HepG2 (cell line): ENCODE results near the gene ZBTB20. TPM values are rescaled to one million over a fixed set of nuclear protein-coding genes. Genes with fewer than 3 reads are reported as not detected.

Experiments used
- FOXA1 ChIP-seq, 2 experiments: fragments of 450-650 bp in 1 of 2; sonication (generic) in 1 of 2; formaldehyde crosslinking in 1 of 2; IDR thresholded peaks; 2 replicates each; pipeline versions ENCODE4 v1.4.0 to v1.6.1; 2016 to 2020; ENCODE audit warnings: missing genetic modification reagents in 1 of 2
- GABPB1 ChIP-seq: IDR thresholded peaks from 2 replicates; pipeline ENCODE4 v1.6.1; 2016; ENCODE audit warnings: mild to moderate bottlenecking, missing genetic modification reagents, moderate library complexity, missing compliant biosample characterization
- GFI1 ChIP-seq: sonication (generic); formaldehyde crosslinking; IDR thresholded peaks from 2 replicates; pipeline ENCODE4 v1.5.0; 2020; ENCODE audit warnings: missing genetic modification reagents, mild to moderate bottlenecking, borderline replicate concordance
- HDAC2 ChIP-seq: sonication (generic); formaldehyde crosslinking; IDR thresholded peaks from 2 replicates; pipeline ENCODE4 v1.4.0; 2020; ENCODE audit warnings: missing genetic modification reagents
- SAP130 ChIP-seq: IDR thresholded peaks from 2 replicates; pipeline ENCODE4 v1.6.1; 2016; ENCODE audit warnings: low read depth
- SOX13 ChIP-seq, 3 experiments: fragments of 450-650 bp in 1 of 3; sonication (generic) in 1 of 3; formaldehyde crosslinking in 1 of 3; IDR thresholded peaks in 2 of 3; conservative IDR thresholded peaks in 1 of 3; 2 replicates each; pipeline versions ENCODE4 v1.5.0 to v1.6.1; 2016 to 2020; ENCODE audit warnings: antibody characterized with exemption in 1 of 3, mild to moderate bottlenecking in 1 of 3, missing compliant biosample characterization in 1 of 3, missing genetic modification reagents in 1 of 3, moderate library complexity in 1 of 3
- STAT5B ChIP-seq: sonication (generic); formaldehyde crosslinking; IDR thresholded peaks from 2 replicates; pipeline ENCODE4 v1.4.0; 2020; ENCODE audit warnings: missing genetic modification reagents
- XRCC5 ChIP-seq: fragments of 200-400 bp; formaldehyde crosslinking; optimal IDR thresholded peaks from 2 replicates; pipeline ENCODE3; 2017; ENCODE audit warnings: mild to moderate bottlenecking, low read length
- ZNF329 ChIP-seq: sonication (generic); formaldehyde crosslinking; IDR thresholded peaks from 2 replicates; pipeline ENCODE4 v1.9.0; 2021; ENCODE audit warnings: low read depth, mild to moderate bottlenecking, missing genetic modification reagents
- ZNF331 ChIP-seq: sonication (generic); formaldehyde crosslinking; IDR thresholded peaks from 2 replicates; pipeline ENCODE4 v1.4.0; 2020; ENCODE audit warnings: missing genetic modification reagents
- ZNF614 ChIP-seq: IDR thresholded peaks from 2 replicates; pipeline ENCODE4 v1.6.1; 2018; ENCODE audit warnings: missing biosample characterization, missing genetic modification reagents, inconsistent platforms, borderline replicate concordance
- ZNF75D ChIP-seq: sonication (generic); formaldehyde crosslinking; IDR thresholded peaks from 2 replicates; pipeline ENCODE4 v1.8.1; 2023; ENCODE audit warnings: missing genetic modification reagents, mild to moderate bottlenecking, borderline replicate concordance
- ZNF879 ChIP-seq: sonication (generic); formaldehyde crosslinking; IDR thresholded peaks from 2 replicates; pipeline ENCODE4 v1.8.1; 2023; ENCODE audit warnings: missing genetic modification reagents
- polyA plus RNA-seq, 8 experiments: library from polyadenylated mRNA; depleted of rRNA in 3 of 8; stranded (reverse) in 7 of 8; unstranded in 1 of 8; fragments of >200 nt; fragmentation: Illumina TruSeq in 4 of 8; extraction: Trizol in 4 of 8; gene quantifications; 2 replicates each; pipeline versions ENCODE4 v1.2.1 to v1.2.3, GENCODE V29; 2011 to 2016; ENCODE audit warnings: low read depth in 4 of 8, missing spikeins in 1 of 8, mixed read lengths in 1 of 8; ENCODE audit not compliant: insufficient read depth in 1 of 8
- total RNA-seq, 5 experiments: library from RNA; depleted of rRNA; stranded (reverse); fragments of >200 nt; fragmentation: Illumina TruSeq; extraction: Trizol; gene quantifications; 2 replicates each; pipeline ENCODE4 v1.2.3, GENCODE V29; 2016; ENCODE audit warnings: low read depth in 1 of 5
- TF ChIP-seq, protein P1 (sequence below): sonication (generic); formaldehyde crosslinking; IDR thresholded peaks from 2 replicates; pipeline ENCODE4 v1.4.0; 2020; ENCODE audit warnings: low read depth, missing genetic modification reagents
- TF ChIP-seq, protein P2 (sequence below): IDR thresholded peaks from 2 replicates; pipeline ENCODE4 v1.4.0; 2020; ENCODE audit warnings: mild to moderate bottlenecking, missing genetic modification reagents
- TF ChIP-seq, protein P3 (sequence below): sonication (generic); formaldehyde crosslinking; IDR thresholded peaks from 2 replicates; pipeline ENCODE4 v1.5.0; 2020; ENCODE audit warnings: mild to moderate bottlenecking, missing genetic modification reagents

Gene ZBTB20
- total and polyA plus RNA-seq, 2 of the 13 experiments (the other 11 are each of a cell fraction or from before 2014, with no cell fraction given): 1.9 to 8.8 TPM

DNA sequence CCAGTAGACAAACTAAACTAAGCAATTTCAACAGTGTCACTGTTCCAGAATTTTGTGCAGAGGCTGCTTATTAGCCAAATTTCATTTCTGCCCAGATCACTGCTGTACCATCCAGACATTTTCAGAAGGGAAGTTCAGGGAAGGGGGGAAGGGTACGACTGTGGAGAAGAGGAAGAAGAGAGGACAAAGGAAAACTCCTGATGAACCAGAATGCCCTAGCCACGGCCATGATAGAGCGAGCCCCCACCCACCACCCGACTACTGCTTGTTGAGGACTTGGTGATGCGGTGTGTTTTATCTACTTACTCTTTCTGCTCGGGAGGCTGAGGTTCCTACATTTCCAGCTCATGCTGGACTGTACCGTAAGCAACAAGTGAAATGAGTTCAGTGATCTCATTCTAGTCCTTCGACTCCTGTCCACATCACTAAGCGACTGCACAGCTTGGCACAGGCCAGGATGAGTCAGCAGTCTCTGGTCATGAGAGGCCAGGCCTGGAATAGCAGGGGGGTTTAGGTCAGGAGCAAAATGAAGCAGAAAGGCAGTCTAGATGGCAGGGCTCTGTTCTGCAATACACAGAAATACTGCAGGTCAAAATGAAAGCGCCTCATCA, 522.4 kb downstream of the ZBTB20 start (continued):
- TF ChIP-seq, protein P1, sequence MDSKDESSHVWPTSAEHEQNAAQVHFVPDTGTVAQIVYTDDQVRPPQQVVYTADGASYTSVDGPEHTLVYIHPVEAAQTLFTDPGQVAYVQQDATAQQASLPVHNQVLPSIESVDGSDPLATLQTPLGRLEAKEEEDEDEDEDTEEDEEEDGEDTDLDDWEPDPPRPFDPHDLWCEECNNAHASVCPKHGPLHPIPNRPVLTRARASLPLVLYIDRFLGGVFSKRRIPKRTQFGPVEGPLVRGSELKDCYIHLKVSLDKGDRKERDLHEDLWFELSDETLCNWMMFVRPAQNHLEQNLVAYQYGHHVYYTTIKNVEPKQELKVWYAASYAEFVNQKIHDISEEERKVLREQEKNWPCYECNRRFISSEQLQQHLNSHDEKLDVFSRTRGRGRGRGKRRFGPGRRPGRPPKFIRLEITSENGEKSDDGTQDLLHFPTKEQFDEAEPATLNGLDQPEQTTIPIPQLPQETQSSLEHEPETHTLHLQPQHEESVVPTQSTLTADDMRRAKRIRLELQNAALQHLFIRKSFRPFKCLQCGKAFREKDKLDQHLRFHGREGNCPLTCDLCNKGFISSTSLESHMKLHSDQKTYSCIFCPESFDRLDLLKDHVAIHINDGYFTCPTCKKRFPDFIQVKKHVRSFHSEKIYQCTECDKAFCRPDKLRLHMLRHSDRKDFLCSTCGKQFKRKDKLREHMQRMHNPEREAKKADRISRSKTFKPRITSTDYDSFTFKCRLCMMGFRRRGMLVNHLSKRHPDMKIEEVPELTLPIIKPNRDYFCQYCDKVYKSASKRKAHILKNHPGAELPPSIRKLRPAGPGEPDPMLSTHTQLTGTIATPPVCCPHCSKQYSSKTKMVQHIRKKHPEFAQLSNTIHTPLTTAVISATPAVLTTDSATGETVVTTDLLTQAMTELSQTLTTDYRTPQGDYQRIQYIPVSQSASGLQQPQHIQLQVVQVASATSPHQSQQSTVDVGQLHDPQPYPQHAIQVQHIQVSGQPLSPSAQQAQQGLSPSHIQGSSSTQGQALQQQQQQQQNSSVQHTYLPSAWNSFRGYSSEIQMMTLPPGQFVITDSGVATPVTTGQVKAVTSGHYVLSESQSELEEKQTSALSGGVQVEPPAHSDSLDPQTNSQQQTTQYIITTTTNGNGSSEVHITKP: peak; percentile 85
- TF ChIP-seq GFI1 (CRISPR knock-in tag) (0 out of 2 replicates have a peak, but pooled peaks have one; percentile 25), ZNF75D (CRISPR knock-in tag) (peak; percentile 18; the same call in 1 of the 2 replicates), ZNF879 (CRISPR knock-in tag) (no peak), ZNF614 (CRISPR knock-in tag) (0 out of 2 replicates have a peak, but pooled peaks have one; percentile 29), SAP130 (CRISPR knock-in tag) (peak; percentile 65; the same call in 1 of the 2 replicates), XRCC5 (no peak), FOXA1 (IDR thresholded peaks at IDR 0.05) (no peak), FOXA1 (CRISPR knock-in tag; IDR thresholded peaks at IDR 0.05) (0 out of 2 replicates have a peak, but pooled peaks have one; percentile 8), STAT5B (CRISPR knock-in tag) (no peak), HDAC2 (0 out of 2 replicates have a peak, but pooled peaks have one; percentile 29), ZNF329 (CRISPR knock-in tag) (no peak), GABPB1 (CRISPR knock-in tag) (no peak), ZNF331 (CRISPR knock-in tag) (0 out of 2 replicates have a peak, but pooled peaks have one; percentile 26), SOX13 (IDR thresholded peaks at IDR 0.05) (no peak), SOX13 (CRISPR knock-in tag; conservative IDR thresholded peaks at IDR 0.05 in 1 of 2, IDR thresholded peaks at IDR 0.05 in 1 of 2) (0 out of 4 replicates have a peak, but pooled peaks of 1 of the 2 experiments have one; percentile 25)
- TF ChIP-seq, protein P2, sequence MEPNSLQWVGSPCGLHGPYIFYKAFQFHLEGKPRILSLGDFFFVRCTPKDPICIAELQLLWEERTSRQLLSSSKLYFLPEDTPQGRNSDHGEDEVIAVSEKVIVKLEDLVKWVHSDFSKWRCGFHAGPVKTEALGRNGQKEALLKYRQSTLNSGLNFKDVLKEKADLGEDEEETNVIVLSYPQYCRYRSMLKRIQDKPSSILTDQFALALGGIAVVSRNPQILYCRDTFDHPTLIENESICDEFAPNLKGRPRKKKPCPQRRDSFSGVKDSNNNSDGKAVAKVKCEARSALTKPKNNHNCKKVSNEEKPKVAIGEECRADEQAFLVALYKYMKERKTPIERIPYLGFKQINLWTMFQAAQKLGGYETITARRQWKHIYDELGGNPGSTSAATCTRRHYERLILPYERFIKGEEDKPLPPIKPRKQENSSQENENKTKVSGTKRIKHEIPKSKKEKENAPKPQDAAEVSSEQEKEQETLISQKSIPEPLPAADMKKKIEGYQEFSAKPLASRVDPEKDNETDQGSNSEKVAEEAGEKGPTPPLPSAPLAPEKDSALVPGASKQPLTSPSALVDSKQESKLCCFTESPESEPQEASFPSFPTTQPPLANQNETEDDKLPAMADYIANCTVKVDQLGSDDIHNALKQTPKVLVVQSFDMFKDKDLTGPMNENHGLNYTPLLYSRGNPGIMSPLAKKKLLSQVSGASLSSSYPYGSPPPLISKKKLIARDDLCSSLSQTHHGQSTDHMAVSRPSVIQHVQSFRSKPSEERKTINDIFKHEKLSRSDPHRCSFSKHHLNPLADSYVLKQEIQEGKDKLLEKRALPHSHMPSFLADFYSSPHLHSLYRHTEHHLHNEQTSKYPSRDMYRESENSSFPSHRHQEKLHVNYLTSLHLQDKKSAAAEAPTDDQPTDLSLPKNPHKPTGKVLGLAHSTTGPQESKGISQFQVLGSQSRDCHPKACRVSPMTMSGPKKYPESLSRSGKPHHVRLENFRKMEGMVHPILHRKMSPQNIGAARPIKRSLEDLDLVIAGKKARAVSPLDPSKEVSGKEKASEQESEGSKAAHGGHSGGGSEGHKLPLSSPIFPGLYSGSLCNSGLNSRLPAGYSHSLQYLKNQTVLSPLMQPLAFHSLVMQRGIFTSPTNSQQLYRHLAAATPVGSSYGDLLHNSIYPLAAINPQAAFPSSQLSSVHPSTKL: peak; percentile 44; the same call in 1 of the 2 replicates
- TF ChIP-seq, protein P3, sequence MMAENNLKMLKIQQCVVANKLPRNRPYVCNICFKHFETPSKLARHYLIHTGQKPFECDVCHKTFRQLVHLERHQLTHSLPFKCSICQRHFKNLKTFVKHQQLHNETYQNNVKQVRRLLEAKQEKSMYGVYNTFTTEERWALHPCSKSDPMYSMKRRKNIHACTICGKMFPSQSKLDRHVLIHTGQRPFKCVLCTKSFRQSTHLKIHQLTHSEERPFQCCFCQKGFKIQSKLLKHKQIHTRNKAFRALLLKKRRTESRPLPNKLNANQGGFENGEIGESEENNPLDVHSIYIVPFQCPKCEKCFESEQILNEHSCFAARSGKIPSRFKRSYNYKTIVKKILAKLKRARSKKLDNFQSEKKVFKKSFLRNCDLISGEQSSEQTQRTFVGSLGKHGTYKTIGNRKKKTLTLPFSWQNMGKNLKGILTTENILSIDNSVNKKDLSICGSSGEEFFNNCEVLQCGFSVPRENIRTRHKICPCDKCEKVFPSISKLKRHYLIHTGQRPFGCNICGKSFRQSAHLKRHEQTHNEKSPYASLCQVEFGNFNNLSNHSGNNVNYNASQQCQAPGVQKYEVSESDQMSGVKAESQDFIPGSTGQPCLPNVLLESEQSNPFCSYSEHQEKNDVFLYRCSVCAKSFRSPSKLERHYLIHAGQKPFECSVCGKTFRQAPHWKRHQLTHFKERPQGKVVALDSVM (CRISPR knock-in tag): no peak
